Raji (cell line): ENCODE data around the gene ITPR1.

Source experiments
- POLR2A ChIP-seq: IDR thresholded peaks from 2 replicates; pipeline ENCODE4 v1.6.1; 2011; ENCODE audit warnings: low read depth, low read length, control low read depth; ENCODE audit not compliant: insufficient read depth

The ITPR1 gene

DNA sequence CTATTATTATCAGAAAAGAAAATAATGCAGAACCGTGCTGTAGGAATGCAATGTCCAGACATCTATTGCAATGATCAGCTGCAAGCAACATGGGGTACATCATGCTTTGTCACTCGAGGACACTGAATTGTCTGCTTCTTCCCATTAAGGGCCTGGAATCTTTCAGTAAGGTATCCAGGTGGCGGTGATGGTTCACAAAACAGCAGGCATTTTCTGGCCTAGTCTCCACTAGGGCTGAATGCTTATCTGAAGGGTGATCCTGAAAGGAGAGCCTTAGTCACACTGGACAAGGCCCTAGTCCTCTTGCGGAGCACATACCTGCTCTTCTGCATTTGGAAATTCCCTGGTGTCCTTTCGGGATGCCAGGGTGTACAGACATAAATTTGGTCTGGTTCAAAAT lies 21.2 kb downstream of the ITPR1 start:
- TF ChIP-seq POLR2A = no peak

- TF ChIP-seq POLR2A = no peak
These were observed 21.8 kb downstream of the ITPR1 start for GRCh38 chr3:4514916-4515315.

DNA sequence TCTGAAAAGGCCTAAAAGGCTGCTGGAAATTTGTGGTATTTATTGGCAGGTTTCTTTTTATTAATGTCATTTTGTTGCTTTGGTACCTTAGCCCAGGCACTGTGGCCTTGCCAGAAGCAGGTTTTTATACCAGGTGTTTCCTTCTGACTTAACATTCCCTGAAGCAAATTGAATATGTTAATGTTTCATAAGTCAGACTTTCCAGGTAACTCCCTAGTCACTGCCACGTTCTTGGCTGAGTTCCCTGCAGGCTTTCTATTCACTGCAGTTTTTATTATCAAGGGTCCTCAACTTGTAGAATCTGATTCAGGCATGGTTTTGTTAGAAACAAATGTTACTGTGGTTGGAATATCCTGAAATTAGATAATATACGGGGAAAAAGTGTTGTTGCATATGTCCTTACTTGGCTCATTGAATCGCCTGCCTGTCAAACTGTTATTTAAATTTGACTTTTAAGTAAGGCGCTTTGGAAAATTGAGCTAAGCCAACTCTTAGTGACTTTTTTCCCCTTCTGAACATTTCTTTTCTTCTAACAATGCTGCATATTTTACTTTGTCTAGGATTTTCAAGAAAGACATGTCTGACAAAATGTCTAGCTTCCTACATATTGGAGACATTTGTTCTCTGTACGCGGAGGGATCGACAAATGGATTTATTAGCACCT lies 22.9 kb downstream of the ITPR1 start:
- no peak for TF ChIP-seq POLR2A

GRCh38 chr3:4517093-4517492 lies 23.9 kb downstream of the ITPR1 start:
- TF ChIP-seq POLR2A = no peak

DNA sequence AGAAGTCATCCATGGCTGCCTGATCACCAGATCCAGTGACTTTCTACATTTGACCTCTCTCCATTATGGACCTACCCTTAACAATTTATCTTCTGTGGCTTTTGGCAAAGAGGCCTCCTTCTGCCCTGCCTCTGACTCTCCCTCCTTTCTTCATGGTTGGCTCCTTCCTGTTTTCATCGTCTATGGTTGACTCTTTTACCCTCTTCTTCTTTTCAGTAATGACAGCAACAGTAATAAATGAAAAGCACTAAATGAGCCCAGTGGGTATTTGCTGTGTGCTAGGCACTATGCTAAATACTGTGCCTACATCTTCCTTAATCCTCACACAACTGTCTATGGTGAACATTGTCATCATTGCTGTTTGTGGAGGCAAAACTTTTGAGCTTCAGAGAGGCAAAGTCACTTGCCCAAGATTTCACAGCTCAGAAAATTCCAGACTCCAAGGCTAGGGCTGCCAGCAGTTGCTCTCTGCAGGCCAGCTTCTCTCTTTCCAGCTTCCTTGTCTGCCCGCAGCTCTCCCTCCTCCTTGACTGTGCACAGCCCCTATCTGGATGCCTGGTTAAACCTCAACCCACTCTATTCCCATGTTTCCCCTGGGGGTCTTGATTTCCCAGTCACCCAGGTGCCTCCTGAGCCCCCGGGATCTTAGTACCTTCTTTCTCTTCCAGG lies 24.6 kb downstream of the ITPR1 start:
- TF ChIP-seq POLR2A = no peak

DNA sequence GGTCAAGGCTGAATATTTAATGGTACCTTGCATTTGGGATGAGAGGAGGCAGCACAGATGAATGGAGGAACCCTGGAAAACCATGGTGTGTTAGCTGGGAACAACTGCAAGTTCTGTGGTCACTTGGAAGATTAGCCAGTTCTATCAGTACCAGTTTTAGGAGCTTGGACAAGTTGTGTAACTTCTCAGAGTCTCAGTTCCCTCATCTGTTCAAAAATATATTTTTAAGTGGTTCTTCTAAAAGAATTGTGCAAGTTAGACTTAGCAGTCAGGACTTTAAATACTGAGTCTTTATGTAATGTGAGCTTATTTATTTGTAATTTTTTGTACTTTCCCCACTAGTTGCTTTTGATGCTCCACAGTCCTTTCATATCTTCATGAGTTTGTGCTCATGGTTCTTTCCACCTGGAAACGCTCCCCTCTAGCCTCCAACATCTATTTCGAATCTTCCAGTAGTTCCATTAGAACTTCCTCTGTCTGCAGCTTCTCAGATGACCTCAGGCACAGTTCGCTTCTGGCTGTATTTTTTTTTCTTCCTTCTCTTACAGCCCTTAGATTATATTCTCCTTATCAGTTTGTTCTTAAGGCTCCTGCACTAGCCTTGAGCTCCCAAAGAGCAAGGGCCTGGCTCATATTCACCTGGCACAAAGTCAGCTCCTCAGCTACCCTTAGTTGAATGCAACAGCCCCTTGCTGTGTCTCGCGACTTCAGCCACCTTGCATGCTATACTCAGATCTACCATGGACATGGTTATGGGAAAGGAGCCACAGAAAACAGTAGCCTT lies 27.1 kb downstream of the ITPR1 start:
- TF ChIP-seq POLR2A = no peak

GRCh38 chr3:4522947-4523346 lies 29.8 kb downstream of the ITPR1 start:
- TF ChIP-seq POLR2A = no peak

DNA sequence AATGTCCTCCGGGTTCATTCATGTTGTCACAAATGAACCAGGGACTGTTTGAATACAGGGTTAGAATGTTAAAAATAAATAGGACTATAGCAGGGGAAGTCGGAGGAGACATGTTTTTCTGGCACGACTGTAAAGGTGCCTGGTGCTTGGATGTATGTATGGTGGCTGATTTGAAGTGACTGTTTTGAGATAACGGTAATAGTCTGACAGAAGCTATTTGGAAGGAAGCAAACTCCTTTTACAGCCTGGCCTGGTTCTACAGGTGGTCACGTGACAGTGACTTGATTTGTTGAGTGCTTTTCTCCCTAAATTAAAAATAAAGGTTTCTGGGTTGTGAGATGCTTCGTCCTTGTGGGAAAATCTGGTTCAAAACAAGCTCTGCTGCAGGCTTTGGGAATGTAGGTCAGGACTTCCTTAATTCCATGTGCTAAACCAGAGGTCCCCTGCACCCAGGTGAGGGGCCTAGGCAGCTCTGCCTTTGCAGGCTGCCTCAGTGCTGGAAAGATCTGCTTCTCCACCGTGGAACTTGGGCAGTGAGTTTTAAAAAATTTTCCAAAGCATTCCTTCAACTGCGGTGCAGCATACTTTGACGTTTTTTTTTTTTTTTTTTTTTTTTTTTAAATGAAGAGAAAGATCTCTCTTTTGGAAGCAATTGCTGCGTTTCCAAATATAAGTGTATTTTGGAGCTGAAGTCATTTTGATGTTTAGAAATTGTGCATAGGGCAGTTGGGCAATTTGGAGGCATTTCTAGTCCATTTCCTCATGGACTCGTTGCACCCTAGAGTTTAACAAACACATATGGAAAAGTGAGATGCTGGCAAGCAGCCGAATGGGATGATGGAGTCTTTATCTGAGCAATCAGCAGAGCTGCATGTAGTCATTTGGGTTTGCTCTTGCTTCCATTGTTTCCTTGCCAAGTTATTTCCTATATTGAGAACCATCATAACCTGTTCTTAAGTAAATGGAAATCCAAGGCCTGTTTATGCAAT lies 30.9 kb downstream of the ITPR1 start:
- no peak for TF ChIP-seq POLR2A

DNA sequence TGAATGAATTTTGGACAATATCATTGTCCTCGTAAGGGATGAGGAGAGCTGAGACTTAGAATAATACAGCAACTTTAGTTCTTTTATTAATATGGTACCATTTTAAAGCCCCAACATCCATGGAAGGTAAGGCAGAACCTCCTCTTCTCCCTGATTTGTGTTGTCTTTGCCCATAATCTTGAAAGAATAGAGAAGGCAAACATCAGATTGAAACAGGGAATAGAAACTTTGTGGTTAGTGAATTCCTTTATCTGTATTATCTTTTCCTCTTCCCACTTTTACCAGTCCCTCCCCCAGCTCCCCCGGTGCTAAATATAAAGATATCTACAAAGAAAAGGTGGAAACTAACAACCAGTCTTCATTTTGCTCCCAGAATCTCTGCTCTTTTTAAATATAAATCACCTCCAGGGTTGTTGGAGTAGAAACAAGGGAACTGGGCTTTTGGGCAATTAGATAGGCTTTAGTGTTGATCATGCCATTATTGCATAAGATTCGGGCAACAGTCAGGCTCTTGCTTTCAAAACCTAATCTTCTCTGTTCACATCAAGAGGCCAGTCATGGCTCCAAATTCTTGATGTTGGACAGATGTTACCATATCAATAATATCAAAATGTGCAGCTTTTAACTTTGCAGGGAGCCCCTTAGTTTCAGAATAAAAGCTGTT lies 32.5 kb downstream of the ITPR1 start:
- no peak for TF ChIP-seq POLR2A

DNA sequence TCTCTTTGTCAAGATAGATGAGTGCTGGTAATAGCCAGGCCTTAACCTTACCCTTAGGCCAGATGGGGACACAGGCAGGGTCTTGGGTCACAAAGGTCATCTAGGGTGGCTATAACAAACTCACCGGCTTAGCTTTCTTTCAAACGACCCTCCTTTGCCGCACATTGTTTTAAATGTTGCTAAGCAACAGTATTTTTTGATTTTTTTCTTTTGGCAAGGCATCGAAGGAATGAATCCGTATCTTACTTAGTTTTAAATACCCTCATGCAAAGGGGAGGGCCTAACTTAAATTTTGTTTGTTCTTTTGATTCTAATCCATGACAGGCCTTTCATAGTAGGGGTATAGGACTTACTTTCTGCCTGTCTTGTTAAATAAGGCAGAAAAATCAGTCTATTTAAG lies 35.2 kb downstream of the ITPR1 start:
- TF ChIP-seq POLR2A = no peak

- no peak for TF ChIP-seq POLR2A
These were observed 35.9 kb downstream of the ITPR1 start for GRCh38 chr3:4528819-4529600.

DNA sequence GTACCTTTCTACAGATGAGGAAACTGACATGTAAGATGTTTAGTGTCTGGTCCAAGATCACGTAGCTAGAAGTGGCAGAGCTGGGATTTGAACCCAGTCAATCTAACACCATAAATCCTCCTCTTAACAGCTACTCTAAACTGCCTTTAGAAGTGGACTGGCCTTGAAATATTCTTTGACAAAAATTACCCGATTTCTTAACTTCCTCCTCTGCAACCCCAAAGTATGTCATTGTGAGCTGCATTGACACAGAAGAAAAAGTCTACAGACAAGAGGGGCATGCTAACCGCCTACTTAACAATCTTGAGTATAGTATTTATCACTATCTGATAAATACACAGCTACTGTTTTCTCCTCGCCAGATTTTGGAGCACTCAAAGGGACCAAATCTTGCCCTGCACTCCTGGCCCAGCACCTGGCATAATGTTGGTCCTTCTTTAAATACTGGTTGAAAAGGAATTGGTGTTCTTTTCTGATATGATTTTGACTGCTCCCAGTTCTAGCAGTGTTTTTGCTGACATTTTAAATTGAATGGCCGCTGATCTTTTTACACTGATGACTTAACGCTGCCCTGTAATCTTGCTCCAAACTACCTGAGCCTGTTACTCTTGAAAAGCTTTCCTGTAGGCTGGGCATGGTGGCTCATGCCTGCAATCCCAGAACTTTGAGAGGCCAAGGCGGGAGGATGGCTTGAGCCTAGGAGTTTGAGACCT lies 36.9 kb downstream of the ITPR1 start:
- no peak for TF ChIP-seq POLR2A

DNA sequence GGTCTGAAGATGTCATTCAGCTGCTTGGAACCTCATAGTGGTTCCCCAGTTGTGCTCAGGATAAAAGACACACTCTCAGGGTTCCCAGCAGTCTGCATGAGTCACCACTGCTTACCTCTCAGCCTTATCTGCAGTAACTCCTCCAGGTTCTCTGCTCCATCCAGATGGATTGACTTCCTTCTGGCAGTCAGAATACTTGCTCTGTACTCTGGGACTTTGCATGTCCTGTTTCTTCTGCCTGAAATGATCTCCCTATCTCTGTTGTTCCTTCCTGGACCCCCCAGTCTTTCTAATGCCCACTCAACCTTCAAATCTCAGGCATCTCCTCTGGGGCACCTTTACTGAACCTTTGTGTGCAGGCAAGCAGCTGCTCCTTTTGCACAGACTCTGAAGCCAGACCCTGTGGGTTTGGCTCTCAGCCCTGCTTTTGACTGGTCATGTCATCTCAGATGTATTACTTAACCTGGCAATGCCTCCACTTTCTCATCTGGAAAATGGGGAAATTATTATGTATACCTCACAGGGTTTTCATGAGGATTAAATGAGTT lies 38.4 kb downstream of the ITPR1 start:
- TF ChIP-seq POLR2A = no peak
